ENCODE results near the gene PAX9.

PAX9 gene

GRCh38 chr14:36667679-36668078 lies 6.0 kb downstream of the PAX9 start:
- H3K4me3 ChIP-seq (ENCODE audit: low read depth, low read length), result no peak overlapping the region
- ChIA-PET POLR2A (no interaction called here), CTCF (interaction anchor here (1.1 kb wide), 1 partner anchor 19 kb away, joined by 3 read pairs; no protein-coding TSS in a partner anchor)
- TF ChIP-seq, protein P1, sequence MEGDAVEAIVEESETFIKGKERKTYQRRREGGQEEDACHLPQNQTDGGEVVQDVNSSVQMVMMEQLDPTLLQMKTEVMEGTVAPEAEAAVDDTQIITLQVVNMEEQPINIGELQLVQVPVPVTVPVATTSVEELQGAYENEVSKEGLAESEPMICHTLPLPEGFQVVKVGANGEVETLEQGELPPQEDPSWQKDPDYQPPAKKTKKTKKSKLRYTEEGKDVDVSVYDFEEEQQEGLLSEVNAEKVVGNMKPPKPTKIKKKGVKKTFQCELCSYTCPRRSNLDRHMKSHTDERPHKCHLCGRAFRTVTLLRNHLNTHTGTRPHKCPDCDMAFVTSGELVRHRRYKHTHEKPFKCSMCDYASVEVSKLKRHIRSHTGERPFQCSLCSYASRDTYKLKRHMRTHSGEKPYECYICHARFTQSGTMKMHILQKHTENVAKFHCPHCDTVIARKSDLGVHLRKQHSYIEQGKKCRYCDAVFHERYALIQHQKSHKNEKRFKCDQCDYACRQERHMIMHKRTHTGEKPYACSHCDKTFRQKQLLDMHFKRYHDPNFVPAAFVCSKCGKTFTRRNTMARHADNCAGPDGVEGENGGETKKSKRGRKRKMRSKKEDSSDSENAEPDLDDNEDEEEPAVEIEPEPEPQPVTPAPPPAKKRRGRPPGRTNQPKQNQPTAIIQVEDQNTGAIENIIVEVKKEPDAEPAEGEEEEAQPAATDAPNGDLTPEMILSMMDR (IDR thresholded peaks at IDR 0.05; ENCODE audit: insufficient read depth, low read length, missing control alignments), result no peak
- no peak for DNase-seq (ENCODE audit: low read depth, low spot score)

GRCh38 chr14:36671149-36671548 lies 9.5 kb downstream of the PAX9 start:
- ChIA-PET CTCF (no interaction called here), POLR2A (no interaction called here)
- TF ChIP-seq, protein P1 (IDR thresholded peaks at IDR 0.05; ENCODE audit: insufficient read depth, low read length, missing control alignments), result no peak
- no peak overlapping the region for H3K4me3 ChIP-seq (ENCODE audit: low read depth, low read length)
- DNase-seq (ENCODE audit: low read depth, low spot score), result no peak

GRCh38 chr14:36672095-36672494 lies 10.4 kb downstream of the PAX9 start:
- ChIA-PET POLR2A (no interaction called here), CTCF (interaction anchor here (1.3 kb wide), 1 partner anchor 118 kb away, joined by 3 read pairs; no protein-coding TSS in a partner anchor)
- DNase-seq (ENCODE audit: low read depth, low spot score), result no peak
- TF ChIP-seq, protein P1 (IDR thresholded peaks at IDR 0.05; ENCODE audit: insufficient read depth, low read length, missing control alignments), result no peak
- no peak overlapping the region for H3K4me3 ChIP-seq (ENCODE audit: low read depth, low read length)

DNA sequence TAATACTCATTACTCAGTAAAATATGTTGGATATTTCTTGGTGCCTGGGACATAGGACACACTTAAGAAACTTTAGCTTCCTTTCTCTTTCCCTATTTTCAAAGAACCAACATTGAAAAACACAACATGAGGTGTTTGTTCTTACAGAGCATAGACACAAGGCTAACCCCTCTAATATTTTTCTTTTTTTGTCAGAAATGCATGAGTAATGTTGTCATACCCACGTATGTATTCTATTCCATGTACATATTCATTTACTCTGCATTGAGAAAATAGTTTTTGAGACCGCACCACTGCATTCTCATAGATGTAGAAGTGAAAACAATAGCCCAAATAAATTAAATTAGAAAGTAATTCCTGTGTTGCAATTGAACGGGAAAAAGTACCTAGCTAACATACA lies 13.0 kb downstream of the PAX9 start:
- no peak for DNase-seq (ENCODE audit: low read depth, low spot score)
- CTCF ChIA-PET, result interaction anchor here (1.0 kb wide), 1 partner anchor 26 kb away, joined by 3 read pairs; no protein-coding TSS in a partner anchor
- POLR2A ChIA-PET, result no interaction called here
- no peak overlapping the region for H3K4me3 ChIP-seq (ENCODE audit: low read depth, low read length)
- TF ChIP-seq, protein P1 (IDR thresholded peaks at IDR 0.05; ENCODE audit: insufficient read depth, low read length, missing control alignments), result no peak

DNA sequence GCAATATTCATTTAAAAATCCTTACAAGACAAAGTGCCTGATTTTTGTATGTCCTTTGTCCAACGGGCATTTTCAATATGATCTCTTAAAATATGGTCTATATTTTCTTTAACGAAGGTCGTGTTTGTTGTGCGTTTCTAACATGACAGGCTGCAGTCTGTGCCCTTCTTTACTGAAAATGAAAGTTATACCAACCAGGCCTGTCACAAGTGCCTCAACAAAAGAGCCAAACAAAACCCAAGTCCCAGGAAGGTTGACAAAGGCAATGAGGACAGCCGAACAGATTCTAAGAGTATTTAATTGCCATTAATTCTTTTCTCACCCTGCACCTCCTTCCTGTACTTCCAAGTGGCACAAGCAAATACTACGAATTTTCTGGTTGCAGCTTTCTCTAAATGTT lies 13.9 kb downstream of the PAX9 start:
- DNase-seq (ENCODE audit: low read depth, low spot score), result no peak
- H3K4me3 ChIP-seq (ENCODE audit: low read depth, low read length), result no peak overlapping the region
- CTCF ChIA-PET, result no interaction called here
- TF ChIP-seq, protein P1 (IDR thresholded peaks at IDR 0.05; ENCODE audit: insufficient read depth, low read length, missing control alignments), result no peak
- POLR2A ChIA-PET, result no interaction called here

DNA sequence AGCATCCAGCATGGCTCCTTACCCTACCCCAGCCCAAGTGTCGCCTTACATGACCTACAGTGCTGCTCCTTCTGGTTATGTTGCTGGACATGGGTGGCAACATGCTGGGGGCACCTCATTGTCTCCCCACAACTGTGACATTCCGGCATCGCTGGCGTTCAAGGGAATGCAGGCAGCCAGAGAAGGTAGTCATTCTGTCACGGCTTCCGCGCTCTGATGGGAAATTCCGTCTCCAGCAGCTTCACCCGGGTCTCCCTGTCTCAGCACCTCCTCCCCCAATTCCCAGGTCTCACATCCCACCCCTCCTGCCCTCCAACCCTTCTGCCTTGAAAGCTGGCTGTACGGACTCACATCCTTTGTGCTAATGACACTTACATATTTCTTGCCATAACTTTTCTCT lies 14.6 kb downstream of the PAX9 start:
- no peak for DNase-seq (ENCODE audit: low read depth, low spot score)
- TF ChIP-seq, protein P1 (IDR thresholded peaks at IDR 0.05; ENCODE audit: insufficient read depth, low read length, missing control alignments), result no peak
- POLR2A ChIA-PET, result no interaction called here
- no peak overlapping the region for H3K4me3 ChIP-seq (ENCODE audit: low read depth, low read length)
- CTCF ChIA-PET, result no interaction called here
